Epithelial cell of esophagus (primary cell): ENCODE results near the gene ZFAND6.
A peak's percentile ranks its signal among the peaks of the same experiment; 100 is the strongest.
"Not testable (repeated sequence)": the region's sequence is repeated elsewhere in the genome, so short reads cannot be mapped to it uniquely, and the experiment has no call there.

Experiments used
- DNase-seq: peaks from one replicate; pipeline ENCODE4 v3.0.0; 2010; ENCODE audit warnings: low read depth
- H3K4me3 ChIP-seq: 2 replicates; pipeline ENCODE4 v1.5.1; 2011; ENCODE audit warnings: mild to moderate bottlenecking, low read length, control low read depth
- CTCF ChIP-seq: IDR thresholded peaks from 2 replicates; pipeline ENCODE4 v1.5.1; 2011; ENCODE audit warnings: low read depth, mild to moderate bottlenecking, low read length, control low read depth, inconsistent platforms; ENCODE audit not compliant: insufficient read depth; ENCODE audit errors: missing control alignments

Gene ZFAND6

GRCh38 chr15:80034629-80035028, 24.8 kb upstream of the ZFAND6 start:
- no peak for TF ChIP-seq CTCF
- DNase-seq = no peak
- no peak overlapping the region for H3K4me3 ChIP-seq

GRCh38 chr15:80036071-80036470, 23.4 kb upstream of the ZFAND6 start:
- no peak overlapping the region for H3K4me3 ChIP-seq
- TF ChIP-seq CTCF = no peak
- DNase-seq = no peak

- no peak for DNase-seq
- TF ChIP-seq CTCF = no peak
- H3K4me3 ChIP-seq = no peak overlapping the region
These were observed 17.8 kb upstream of the ZFAND6 start for GRCh38 chr15:80041494-80042253.

- no peak for TF ChIP-seq CTCF
- no peak overlapping the region for H3K4me3 ChIP-seq
- no peak for DNase-seq
These were observed 16.9 kb upstream of the ZFAND6 start for GRCh38 chr15:80042568-80042967.

- not testable (repeated sequence) for H3K4me3 ChIP-seq, DNase-seq
These were observed 14.3 kb upstream of the ZFAND6 start for GRCh38 chr15:80045219-80045618.

GRCh38 chr15:80049046-80049445, 10.4 kb upstream of the ZFAND6 start:
- H3K4me3 ChIP-seq = no peak overlapping the region
- no peak for DNase-seq
- TF ChIP-seq CTCF = no peak

- peak; percentile 14 for DNase-seq
- H3K4me3 ChIP-seq = no peak overlapping the region
- no peak for TF ChIP-seq CTCF
These were observed 6.7 kb upstream of the ZFAND6 start for GRCh38 chr15:80052597-80053304.
